K562 (cell line): ENCODE measurements around the gene ZNF485. TPM values are rescaled to one million over a fixed set of nuclear protein-coding genes. Genes with fewer than 3 reads are reported as not detected.

Source experiments
- ATAC-seq: fragments of 200-7000 bp; cut with Tn5 transposase; 3 replicates; pipeline ENCODE4 v1.9.1; 2020; ENCODE audit warnings: moderate library complexity
- BruUV-seq: library from RNA; stranded (reverse); fragments of 400-500 nt; replicated peaks from 2 replicates; lab custom pipeline; 2021; lab: Mats Ljungman, UMichigan
- CTCF ChIA-PET: fragments of 300-600 bp; formaldehyde crosslinking; extraction: SDS; loops from one replicate; lab custom pipeline; 2021; ENCODE audit warnings: low intra/inter-chr PET ratio; lab: Yijun Ruan, JAX
- POLR2A ChIA-PET: fragments of 300-600, 350-650 bp; sonication (Branson Sonifier 250); formaldehyde crosslinking; extraction: SDS; loops from one replicate; lab custom pipeline; 2021; ENCODE audit warnings: antibody characterized with exemption, inconsistent platforms; lab: Yijun Ruan, JAX
- DNase-seq, 4 experiments: peaks; one replicate each; pipeline versions ENCODE4 v3.0.0 to v3.0.0-alpha.2; 2011 to 2018; ENCODE audit warnings: low spot score in 3 of 4, mixed read lengths in 3 of 4; ENCODE audit errors: extremely low read depth in 1 of 4
- FAIRE-seq: peaks from 2 replicates; lab custom pipeline; 2011; peaks lifted over from hg19 to GRCh38; lab: Jason Lieb, UNC
- H2AFZ ChIP-seq: 2 replicates; pipeline ENCODE4 v1.6.0; 2011; ENCODE audit warnings: low read depth, low read length, control low read depth, inconsistent platforms
- H3K27ac ChIP-seq: fragments of 200-600 bp; 3 replicates; pipeline ENCODE4 v1.8.0; 2011; ENCODE audit warnings: low read depth, mild to moderate bottlenecking, control low read depth, inconsistent platforms, low read length, moderate library complexity, mixed read lengths; ENCODE audit errors: extremely low read depth
- H3K27me3 ChIP-seq, 2 experiments: fragments of 300-600 bp in 1 of 2; 2 replicates in 1 of 2; 3 replicates in 1 of 2; pipeline versions ENCODE4 v1.6.0 to v1.8.0; 2011; ENCODE audit warnings: inconsistent platforms in 2 of 2, low read length in 2 of 2, mild to moderate bottlenecking in 1 of 2, mixed read lengths in 1 of 2, moderate library complexity in 1 of 2; ENCODE audit not compliant: control insufficient read depth in 2 of 2, insufficient read depth in 2 of 2
- H3K36me3 ChIP-seq: fragments of 300-600 bp; 3 replicates; pipeline ENCODE4 v1.8.0; 2011; ENCODE audit warnings: mild to moderate bottlenecking, low read length, inconsistent platforms; ENCODE audit not compliant: control insufficient read depth, insufficient read depth
- H3K4me1 ChIP-seq, 2 experiments: fragments of 200-600 bp in 1 of 2; replicated peaks in 1 of 2; 2 replicates in 1 of 2; 3 replicates in 1 of 2; pipeline versions ENCODE4 v1.5.1 to v1.8.0; 2011; ENCODE audit warnings: inconsistent platforms in 2 of 2, low read length in 2 of 2, mild to moderate bottlenecking in 1 of 2, mixed read lengths in 1 of 2, moderate library complexity in 1 of 2; ENCODE audit not compliant: control insufficient read depth in 2 of 2, insufficient read depth in 2 of 2
- H3K4me2 ChIP-seq: 2 replicates; pipeline ENCODE4 v1.6.1; 2011; ENCODE audit warnings: low read length, control low read depth, inconsistent platforms, mixed read lengths; ENCODE audit not compliant: insufficient read depth
- H3K4me3 ChIP-seq: fragments of 200-600 bp; sonication (generic), shearing (Covaris generic); 2 replicates; pipeline ENCODE4 v1.5.1; 2016; ENCODE audit warnings: control low read depth, inconsistent platforms
- H3K79me2 ChIP-seq: fragments of 200-600 bp; 3 replicates; pipeline ENCODE4 v1.8.0; 2011; ENCODE audit warnings: low read length, inconsistent platforms; ENCODE audit not compliant: control insufficient read depth, insufficient read depth
- H3K9ac ChIP-seq, 2 experiments: 2 replicates each; pipeline versions ENCODE4 v1.6.0 to v1.6.1; 2011; ENCODE audit warnings: low read depth in 2 of 2, low read length in 2 of 2, control low read depth in 1 of 2, inconsistent platforms in 1 of 2, mild to moderate bottlenecking in 1 of 2, mixed read lengths in 1 of 2; ENCODE audit not compliant: insufficient read depth in 1 of 2
- H3K9me1 ChIP-seq: one replicate; pipeline ENCODE4 v1.6.0; 2011; ENCODE audit warnings: inconsistent platforms, mild to moderate bottlenecking, low read length, moderate library complexity; ENCODE audit not compliant: control insufficient read depth, insufficient read depth
- H3K9me3 ChIP-seq: replicated peaks from 2 replicates; pipeline ENCODE4 v1.5.1; 2011; ENCODE audit warnings: low read depth, low read length, inconsistent platforms; ENCODE audit not compliant: control insufficient read depth, insufficient read depth
- H4K20me1 ChIP-seq: replicated peaks from 2 replicates; pipeline ENCODE4 v1.6.1; 2011; ENCODE audit warnings: low read length, inconsistent platforms, mixed read lengths; ENCODE audit not compliant: control insufficient read depth, insufficient read depth
- CHCHD3 ChIP-seq: fragments of 250-450 bp; sonication (Bioruptor Pico); IDR thresholded peaks from 2 replicates; pipeline ENCODE4 v2.1.2; 2022; ENCODE audit warnings: mild to moderate bottlenecking
- COPS2 ChIP-seq: fragments of 450-650 bp; conservative IDR thresholded peaks from 2 replicates; pipeline ENCODE4 v1.6.1; 2016; ENCODE audit warnings: mild to moderate bottlenecking, moderate library complexity
- HDAC2 ChIP-seq: fragments of 450-650 bp; IDR thresholded peaks from 2 replicates; pipeline ENCODE4 v1.6.1; 2016; ENCODE audit warnings: mild to moderate bottlenecking
- MBD2 ChIP-seq: sonication (generic); IDR thresholded peaks from 2 replicates; pipeline ENCODE4 v1.6.1; 2016; ENCODE audit warnings: low read depth, borderline replicate concordance
- MTA3 ChIP-seq: fragments of 450-650 bp; formaldehyde crosslinking; IDR thresholded peaks from 2 replicates; pipeline ENCODE4 v1.6.1; 2017; ENCODE audit warnings: mild to moderate bottlenecking, borderline replicate concordance
- NFE2 ChIP-seq: IDR thresholded peaks from 2 replicates; pipeline ENCODE4 v1.6.1; 2014; ENCODE audit warnings: antibody characterized with exemption, low read depth
- NR3C1 ChIP-seq: sonication (generic); formaldehyde crosslinking; IDR thresholded peaks from 2 replicates; pipeline ENCODE4 v1.8.1; 2022; ENCODE audit warnings: missing genetic modification reagents
- PHF20 ChIP-seq: fragments of 450-650 bp; IDR thresholded peaks from 2 replicates; pipeline ENCODE4 v1.6.1; 2018; ENCODE audit not compliant: partially characterized antibody
- POLR2A ChIP-seq: fragments of 450-650 bp; conservative IDR thresholded peaks from 2 replicates; pipeline ENCODE4 v1.6.1; 2016
- POLR3G ChIP-seq: IDR thresholded peaks from 2 replicates; pipeline ENCODE4 v1.6.1; 2011; ENCODE audit not compliant: insufficient read length, insufficient replicate concordance; ENCODE audit errors: extremely low read depth
- PREB ChIP-seq: sonication (generic); formaldehyde crosslinking; IDR thresholded peaks from 2 replicates; pipeline ENCODE4 v1.8.1; 2023; ENCODE audit warnings: mild to moderate bottlenecking, missing genetic modification reagents
- SNIP1 ChIP-seq: fragments of 450-650 bp; IDR thresholded peaks from 2 replicates; pipeline ENCODE4 v1.7.1; 2017; ENCODE audit warnings: low read depth, mild to moderate bottlenecking
- SPI1 ChIP-seq: IDR thresholded peaks from 2 replicates; pipeline ENCODE4 v1.6.1; 2011; ENCODE audit warnings: low read depth, low read length, control low read depth, borderline replicate concordance
- SRSF9 ChIP-seq: fragments of 200-400 bp; formaldehyde crosslinking; IDR thresholded peaks from 2 replicates; pipeline ENCODE4 v1.6.1; 2017; ENCODE audit warnings: low read depth, low read length, borderline replicate concordance
- TBL1XR1 ChIP-seq, 2 experiments: IDR thresholded peaks; 2 replicates each; pipeline ENCODE4 v1.6.1; 2012; ENCODE audit warnings: improper control_type of control experiment in 2 of 2, low read length in 2 of 2, mild to moderate bottlenecking in 1 of 2
- ZC3H8 ChIP-seq: fragments of 450-650 bp; IDR thresholded peaks from 2 replicates; pipeline ENCODE4 v1.6.1; 2017
- ZNF212 ChIP-seq: fragments of 450-650 bp; formaldehyde crosslinking; IDR thresholded peaks from 2 replicates; pipeline ENCODE4 v1.4.0; 2020; ENCODE audit warnings: mild to moderate bottlenecking
- ZNF23 ChIP-seq: fragments of 250-450 bp; sonication (Bioruptor Pico); IDR thresholded peaks from 2 replicates; pipeline ENCODE4 v1.4.0; 2020; ENCODE audit warnings: mild to moderate bottlenecking
- ZNF263 ChIP-seq: sonication (generic); formaldehyde crosslinking; IDR thresholded peaks from 2 replicates; pipeline ENCODE4 v1.8.0; 2022; ENCODE audit warnings: mild to moderate bottlenecking, missing genetic modification reagents, borderline replicate concordance
- ZNF3 ChIP-seq: fragments of 250-450 bp; sonication (Bioruptor Pico); IDR thresholded peaks from 2 replicates; pipeline ENCODE4 v1.5.0; 2021; ENCODE audit warnings: mild to moderate bottlenecking, moderate library complexity
- ZNF347 ChIP-seq: fragments of 450-650 bp; formaldehyde crosslinking; IDR thresholded peaks from 2 replicates; pipeline ENCODE4 v1.4.0; 2020; ENCODE audit warnings: low read depth, mild to moderate bottlenecking, moderate library complexity
- ZNF57 ChIP-seq: fragments of 450-650 bp; formaldehyde crosslinking; IDR thresholded peaks from 2 replicates; pipeline ENCODE4 v1.4.0; 2020; ENCODE audit warnings: mild to moderate bottlenecking, moderate library complexity
- ZNF740 ChIP-seq, 3 experiments: fragments of 200-800 bp in 1 of 3; sonication (Bioruptor generic) in 1 of 3; sonication (generic) in 1 of 3; formaldehyde crosslinking in 1 of 3; IDR thresholded peaks; 2 replicates each; pipeline versions ENCODE4 v1.6.1 to v1.8.0; 2016 to 2022; ENCODE audit warnings: mild to moderate bottlenecking in 2 of 3, missing compliant biosample characterization in 2 of 3, missing genetic modification characterization in 2 of 3, missing genetic modification reagents in 1 of 3
- ZSCAN32 ChIP-seq: fragments of 450-650 bp; formaldehyde crosslinking; IDR thresholded peaks from 2 replicates; pipeline ENCODE4 v1.4.0; 2020; ENCODE audit warnings: mild to moderate bottlenecking, moderate library complexity
- WGBS: fragments of 100-300 bp; shearing (Covaris generic); methylation state at CpG from one replicate; pipeline ENCODE4 v1.1.6; 2016; ENCODE audit warnings: low coverage, mixed read lengths; ENCODE audit not compliant: insufficient coverage; ENCODE audit errors: missing lambda C conversion rate; 5-methylcytosine and 5-hydroxymethylcytosine counted together
- in situ Hi-C: fragments of 300-500 bp; cut with MboI; formaldehyde crosslinking; loops from 4 replicates; pipeline ENCODE4 v1.15.0; 2018; ENCODE audit warnings: inconsistent platforms, mixed read lengths
- intact Hi-C: fragments of 100-400 bp; cut with micrococcal nuclease; formaldehyde crosslinking; loops from 2 replicates; pipeline ENCODE4 v1.14.2; 2022
- polyA plus RNA-seq, 8 experiments: library from polyadenylated mRNA; depleted of rRNA in 4 of 8; stranded (reverse) in 5 of 8; unstranded in 3 of 8; fragments of >200 nt; fragmentation: Nextera tagmentation in 2 of 8; fragmentation: Illumina TruSeq in 1 of 8; extraction: Ambion mirVana in 2 of 8; extraction: Trizol in 1 of 8; gene quantifications; 2 replicates each; pipeline versions ENCODE4 v1.2.1 to v1.2.3, GENCODE V29; 2011 to 2014; ENCODE audit warnings: inconsistent platforms in 1 of 8, missing spikeins in 1 of 8
- total RNA-seq, 7 experiments: library from RNA; depleted of rRNA in 6 of 7; stranded (reverse); fragments of >200 nt in 6 of 7; fragmentation: Illumina TruSeq in 2 of 7; extraction: Trizol in 2 of 7; gene quantifications; 2 replicates each; pipeline versions ENCODE4 v1.2.1 to v1.2.3, GENCODE V29; 2011 to 2021; ENCODE audit warnings: low replicate concordance in 1 of 7

The ZNF485 gene
- total and polyA plus RNA-seq, 9 of the 15 experiments (the other 6 are each of a cell fraction or from before 2014, with no cell fraction given) = 8.0 to 18.7 (median 11.9) TPM

GRCh38 chr10:43576580-43576979, 29.7 kb upstream of the ZNF485 start (continued):
- TF ChIP-seq PREB (no peak), ZNF57 (CRISPR knock-in tag) (no peak), SPI1 (no peak), ZNF212 (CRISPR knock-in tag) (no peak), MTA3 (no peak), COPS2 (no peak), CHCHD3 (CRISPR knock-in tag) (no peak), TBL1XR1 (IDR thresholded peaks at IDR 0.05; ENCODE audit: low read length in 2 of 2) (no peak), POLR2A (no peak), SRSF9 (no peak), PHF20 (no peak), ZSCAN32 (CRISPR knock-in tag) (no peak), POLR3G (no peak), NFE2 (no peak)

- CTCF ChIA-PET = no interaction called here
- POLR2A ChIA-PET = no interaction called here
- Histone ChIP-seq H3K27ac (no peak overlapping the region), H2AFZ (no peak overlapping the region), H3K79me2 (no peaks in the 10 kb centered on the region), H3K36me3 (no peaks in the 10 kb centered on the region), H4K20me1 (no peaks in the 10 kb centered on the region), H3K9ac (no peak overlapping the region), H3K9me3 (peaks cover 3% of the 10 kb centered on the region; the same call in 1 of the 2 replicates), H3K27me3 (peaks cover 0 to 8% of the 10 kb centered on the region in 2 experiments; a peak in 1 of 5 replicates), H3K9me1 (no peaks in the 10 kb centered on the region), H3K4me1 (no peaks in the 10 kb centered on the region), H3K4me3 (no peak overlapping the region), H3K4me2 (no peak overlapping the region)
- intact Hi-C loops (no loop called here), in situ Hi-C loops (no loop called here)
- ATAC-seq (no peak), FAIRE-seq (no peak), DNase-seq (no peak)
- no TSS peak for BruUV-seq
- WGBS = 4% methylated on average over 4 of the region's 4 CpGs
- TF ChIP-seq ZNF23 = no peak
- TF ChIP-seq SNIP1 = no peak
- no peak for TF ChIP-seq ZNF347 (CRISPR knock-in tag)
- TF ChIP-seq PHF20 = no peak
- TF ChIP-seq ZC3H8 = no peak
- no peak for TF ChIP-seq ZNF740 (CRISPR knock-in tag; IDR thresholded peaks at IDR 0.05)
- TF ChIP-seq ZNF740 (tag; IDR thresholded peaks at IDR 0.05) = no peak
- TF ChIP-seq ZNF263 (CRISPR knock-in tag) = no peak
- TF ChIP-seq NR3C1 (CRISPR knock-in tag) = no peak
- no peak for TF ChIP-seq ZNF3 (CRISPR knock-in tag)
- no peak for TF ChIP-seq HDAC2
- TF ChIP-seq MBD2 = no peak
Observed at GRCh38 chr10:43584051-43584450, 22.2 kb upstream of the ZNF485 start.
